HepG2 (cell line): ENCODE data around the gene NRP1.

ENCODE experiments used
- FOXK2 ChIP-seq: fragments of 450-650 bp; IDR thresholded peaks from 2 replicates; pipeline ENCODE4 v1.6.1; 2016
- SMARCC2 ChIP-seq: fragments of 450-650 bp; IDR thresholded peaks from 2 replicates; pipeline ENCODE4 v1.6.1; 2017; ENCODE audit warnings: antibody characterized with exemption, mild to moderate bottlenecking
- SP5 ChIP-seq: IDR thresholded peaks from 2 replicates; pipeline ENCODE4 v1.6.1; 2016; ENCODE audit warnings: low read depth, borderline replicate concordance

- TF ChIP-seq SMARCC2 (no peak), SP5 (CRISPR knock-in tag) (no peak), FOXK2 (no peak)
Observed at GRCh38 chr10:33298110-33298509, 36.4 kb downstream of the NRP1 start.
